Mammary epithelial cell (primary cell): ENCODE measurements around the gene RRP8.

Experiments used
- CTCF ChIP-seq, 2 donors: IDR thresholded peaks in 1 of 2; conservative IDR thresholded peaks in 1 of 2; 2 replicates each; pipeline ENCODE4 v1.5.1; 2011 to 2012; ENCODE audit warnings: inconsistent platforms in 2 of 2, low read length in 2 of 2, mild to moderate bottlenecking in 2 of 2, control low read depth in 1 of 2, low read depth in 1 of 2; ENCODE audit not compliant: insufficient read depth in 1 of 2; ENCODE audit errors: extremely low read depth in 1 of 2
- EZH2 ChIP-seq: IDR thresholded peaks from 2 replicates; pipeline ENCODE4 v1.6.1; 2012; ENCODE audit warnings: low read length, inconsistent platforms, borderline replicate concordance

GRCh38 chr11:6567371-6567745, 36.1 kb downstream of the RRP8 start:
- TF ChIP-seq CTCF (conservative IDR thresholded peaks at IDR 0.05 in 1 of 2, IDR thresholded peaks at IDR 0.05 in 1 of 2; ENCODE audit: extremely low read depth in 1 of 2, insufficient read depth in 1 of 2, low read depth in 1 of 2, low read length in 2 of 2) (no peak), EZH2 (no peak)
